HL-60 (cell line): ENCODE measurements around the gene DVL1.

Source experiments
- CTCF ChIP-seq: IDR thresholded peaks from one replicate; pipeline ENCODE4 v1.5.1; 2011; ENCODE audit warnings: low read length, control low read depth, inconsistent platforms; ENCODE audit not compliant: insufficient read depth
- GABPA ChIP-seq: IDR thresholded peaks from 2 replicates; pipeline ENCODE4 v1.6.1; 2012; ENCODE audit warnings: low read depth
- POLR2AphosphoS5 ChIP-seq: IDR thresholded peaks from 2 replicates; pipeline ENCODE4 v1.6.1; 2012; ENCODE audit warnings: low read depth
- REST ChIP-seq: IDR thresholded peaks from 2 replicates; pipeline ENCODE4 v1.6.1; 2012; ENCODE audit warnings: low read depth; ENCODE audit not compliant: insufficient replicate concordance
- SPI1 ChIP-seq: IDR thresholded peaks from 2 replicates; pipeline ENCODE4 v1.6.1; 2012; ENCODE audit warnings: low read depth, mild to moderate bottlenecking, borderline replicate concordance

GRCh38 chr1:1305300-1306069 lies 43.7 kb downstream of the DVL1 start:
- TF ChIP-seq CTCF, result no peak
- TF ChIP-seq POLR2AphosphoS5, result no peak
- TF ChIP-seq REST, result no peak
- TF ChIP-seq SPI1, result no peak
- TF ChIP-seq GABPA, result no peak
